Measurements from ENCODE around the gene YTHDC2. TPM values are rescaled to one million over a fixed set of nuclear protein-coding genes. Genes with fewer than 3 reads are reported as not detected.
"Not testable (repeated sequence)": the region's sequence is repeated elsewhere in the genome, so short reads cannot be mapped to it uniquely, and the experiment has no call there.

The YTHDC2 gene
- polyA plus RNA-seq, 4 donors = 25.7 to 36.5 (median 33.1) TPM

- DNase-seq (ENCODE audit: low read depth in 4 of 4, low spot score in 3 of 4) = no peak
Measured at GRCh38 chr5:113598926-113599325, 85.4 kb downstream of the YTHDC2 start.

GRCh38 chr5:113600255-113600905 is 86.9 kb downstream of the YTHDC2 start:
- no peak for DNase-seq (ENCODE audit: low read depth in 4 of 4, low spot score in 3 of 4)

GRCh38 chr5:113601423-113601822 is 87.9 kb downstream of the YTHDC2 start:
- no peak for DNase-seq (ENCODE audit: low read depth in 4 of 4, low spot score in 3 of 4)

- DNase-seq (ENCODE audit: low read depth in 4 of 4, low spot score in 3 of 4) = not testable (repeated sequence)
Measured at GRCh38 chr5:113603246-113603645, 89.8 kb downstream of the YTHDC2 start.

- DNase-seq (ENCODE audit: low read depth in 4 of 4, low spot score in 3 of 4) = peak; percentile 17 to 32 (median 27)
Measured at GRCh38 chr5:113606298-113607134, 93.0 kb downstream of the YTHDC2 start.

GRCh38 chr5:113607361-113607760 is 93.9 kb downstream of the YTHDC2 start:
- DNase-seq (ENCODE audit: low read depth in 4 of 4, low spot score in 3 of 4) = no peak

- DNase-seq (ENCODE audit: low read depth in 4 of 4, low spot score in 3 of 4) = no peak
Measured at GRCh38 chr5:113608113-113608596, 94.7 kb downstream of the YTHDC2 start.

GRCh38 chr5:113612060-113612496 is 98.6 kb downstream of the YTHDC2 start:
- peak in 2 of 4 donors; percentile 14 to 15 for DNase-seq (ENCODE audit: low read depth in 4 of 4, low spot score in 3 of 4)

- no peak for DNase-seq (ENCODE audit: low read depth in 4 of 4, low spot score in 3 of 4)
Measured at GRCh38 chr5:113614191-113614590, 100.7 kb downstream of the YTHDC2 start.

GRCh38 chr5:113615708-113616107 is 102.2 kb downstream of the YTHDC2 start:
- DNase-seq (ENCODE audit: low read depth in 4 of 4, low spot score in 3 of 4) = no peak

- no peak for DNase-seq (ENCODE audit: low read depth in 4 of 4, low spot score in 3 of 4)
Measured at GRCh38 chr5:113617191-113617796, 103.8 kb downstream of the YTHDC2 start.

GRCh38 chr5:113632996-113633395 is 119.5 kb downstream of the YTHDC2 start:
- DNase-seq (ENCODE audit: low read depth in 4 of 4, low spot score in 3 of 4) = no peak

GRCh38 chr5:113634957-113635356 is 121.5 kb downstream of the YTHDC2 start:
- no peak for DNase-seq (ENCODE audit: low read depth in 4 of 4, low spot score in 3 of 4)

- DNase-seq (ENCODE audit: low read depth in 4 of 4, low spot score in 3 of 4) = no peak
Measured at GRCh38 chr5:113641715-113642114, 128.2 kb downstream of the YTHDC2 start.

Other genes with a start within 250 kb of the YTHDC2 start
- under 1 TPM in 3 of 4 donors, not detected in 1; 0.05 to 0.13 (median 0.10) TPM for gene TSSK1B, start 78.7 kb upstream of the YTHDC2 start, polyA plus RNA-seq (ENCODE audit: insufficient read length in 4 of 4)
- gene MCC, start 25.2 kb upstream of the YTHDC2 start, polyA plus RNA-seq (ENCODE audit: insufficient read length in 4 of 4) = 10 to 100 TPM; 27.6 to 34.8 (median 32.4) TPM